Dermis blood vessel endothelial cell (primary cell): ENCODE measurements around the gene GNAZ. TPM values are rescaled to one million over a fixed set of nuclear protein-coding genes. Genes with fewer than 3 reads are reported as not detected.

Source experiments
- DNase-seq: peaks from one replicate; pipeline ENCODE4 v3.0.0; 2010
- total RNA-seq: library from RNA; depleted of rRNA; stranded (reverse); fragments of >200 nt; gene quantifications from 2 replicates; pipeline ENCODE4 v1.2.3, GENCODE V29; 2014

Gene GNAZ
- total RNA-seq, 1 donor from 2014 or later: 0.68 TPM

GRCh38 chr22:23065495-23066122 lies 4.7 kb upstream of the GNAZ start:
- no peak for DNase-seq

GRCh38 chr22:23066200-23067022 lies 3.9 kb upstream of the GNAZ start:
- DNase-seq: no peak

GRCh38 chr22:23067023-23067650 lies 3.2 kb upstream of the GNAZ start:
- DNase-seq: no peak

GRCh38 chr22:23067691-23068090 lies 2.6 kb upstream of the GNAZ start:
- DNase-seq: peak; percentile 9

- DNase-seq: no peak
Measured at GRCh38 chr22:23068096-23068831, 2.1 kb upstream of the GNAZ start.

GRCh38 chr22:23068832-23069385 lies 1.4 kb upstream of the GNAZ start:
- no peak for DNase-seq

- peak; percentile 90 for DNase-seq
Measured at GRCh38 chr22:23069502-23070357, 589 bp upstream of the GNAZ start.

GRCh38 chr22:23071230-23072076 lies 1.1 kb downstream of the GNAZ start:
- no peak for DNase-seq

GRCh38 chr22:23072077-23072910 lies 2.0 kb downstream of the GNAZ start:
- DNase-seq: no peak

GRCh38 chr22:23072911-23073491 lies 2.7 kb downstream of the GNAZ start:
- DNase-seq: no peak

- DNase-seq: no peak
Measured at GRCh38 chr22:23073526-23074229, 3.4 kb downstream of the GNAZ start.

GRCh38 chr22:23074451-23074850 lies 4.1 kb downstream of the GNAZ start:
- DNase-seq: no peak

GRCh38 chr22:23075050-23075449 lies 4.7 kb downstream of the GNAZ start:
- no peak for DNase-seq

GRCh38 chr22:23075525-23076216 lies 5.4 kb downstream of the GNAZ start:
- no peak for DNase-seq

GRCh38 chr22:23076896-23077572 lies 6.7 kb downstream of the GNAZ start:
- DNase-seq: no peak

GRCh38 chr22:23077627-23078461 lies 7.5 kb downstream of the GNAZ start:
- DNase-seq: no peak

GRCh38 chr22:23078462-23078787 lies 8.1 kb downstream of the GNAZ start:
- no peak for DNase-seq
